Measurements from ENCODE around the gene ZNF654. TPM values are rescaled to one million over a fixed set of nuclear protein-coding genes. Genes with fewer than 3 reads are reported as not detected.

ZNF654 gene
- total RNA-seq, 1 donor from 2014 or later = 16.7 TPM

- Histone ChIP-seq H3K27me3 (no peaks in the 10 kb centered on the region), H3K4me3 (no peak overlapping the region), H3K27ac (no peak overlapping the region), H3K36me3 (no peaks in the 10 kb centered on the region), H3K4me1 (peaks cover 25% of the 10 kb centered on the region), H3K9me3 (no peaks in the 10 kb centered on the region)
- TF ChIP-seq POLR2A (IDR thresholded peaks at IDR 0.05) (no peak), POLR2AphosphoS5 (IDR thresholded peaks at IDR 0.05; ENCODE audit: insufficient read depth in 1 of 2, low read depth in 1 of 2) (no peak), CTCF (IDR thresholded peaks at IDR 0.05) (no peak)
- intact Hi-C loops (cut with DNase I) = no loop called here
- no peak for DNase-seq (ENCODE audit: extremely low spot score in 2 of 2)
Measured at GRCh38 chr3:88078932-88079331, 19.9 kb downstream of the ZNF654 start.

- TF ChIP-seq POLR2A (IDR thresholded peaks at IDR 0.05) (no peak), CTCF (IDR thresholded peaks at IDR 0.05) (no peak), POLR2AphosphoS5 (IDR thresholded peaks at IDR 0.05; ENCODE audit: insufficient read depth in 1 of 2, low read depth in 1 of 2) (no peak)
- H3K27me3 ChIP-seq = no peaks in the 10 kb centered on the region
Measured at GRCh38 chr3:88082854-88083253, 23.8 kb downstream of the ZNF654 start.

GRCh38 chr3:88084097-88084501, 25.0 kb downstream of the ZNF654 start:
- Histone ChIP-seq H3K27me3 (no peaks in the 10 kb centered on the region), H3K36me3 (no peaks in the 10 kb centered on the region), H3K4me1 (peaks cover 17% of the 10 kb centered on the region), H3K9me3 (no peaks in the 10 kb centered on the region), H3K27ac (no peak overlapping the region), H3K4me3 (no peak overlapping the region)
- intact Hi-C loops (cut with DNase I) = no loop called here
- no peak for DNase-seq (ENCODE audit: extremely low spot score in 2 of 2)
- TF ChIP-seq POLR2A (IDR thresholded peaks at IDR 0.05) (no peak), CTCF (IDR thresholded peaks at IDR 0.05) (no peak), POLR2AphosphoS5 (IDR thresholded peaks at IDR 0.05; ENCODE audit: insufficient read depth in 1 of 2, low read depth in 1 of 2) (no peak)

More at GRCh38 chr3:88082854-88083253, 23.8 kb downstream of the ZNF654 start:
- Histone ChIP-seq H3K4me3 (no peak overlapping the region), H3K9me3 (no peaks in the 10 kb centered on the region), H3K4me1 (peaks cover 18% of the 10 kb centered on the region), H3K36me3 (no peaks in the 10 kb centered on the region), H3K27ac (no peak overlapping the region)
- DNase-seq (ENCODE audit: extremely low spot score in 2 of 2) = no peak
- intact Hi-C loops (cut with DNase I) = no loop called here

GRCh38 chr3:88090681-88091080, 31.6 kb downstream of the ZNF654 start:
- no peak for DNase-seq (ENCODE audit: extremely low spot score in 2 of 2)
- Histone ChIP-seq H3K27me3 (no peaks in the 10 kb centered on the region), H3K4me3 (no peak overlapping the region), H3K9me3 (no peaks in the 10 kb centered on the region), H3K36me3 (peaks cover 0 to 17% of the 10 kb centered on the region in 2 donors), H3K4me1 (no peaks in the 10 kb centered on the region), H3K27ac (no peak overlapping the region)
- TF ChIP-seq POLR2A (IDR thresholded peaks at IDR 0.05) (no peak), CTCF (IDR thresholded peaks at IDR 0.05) (no peak), POLR2AphosphoS5 (IDR thresholded peaks at IDR 0.05; ENCODE audit: insufficient read depth in 1 of 2, low read depth in 1 of 2) (no peak)
- intact Hi-C loops (cut with DNase I) = no loop called here

GRCh38 chr3:88092270-88092669, 33.2 kb downstream of the ZNF654 start:
- DNase-seq (ENCODE audit: extremely low spot score in 2 of 2) = no peak
- H3K9me3 ChIP-seq = no peaks in the 10 kb centered on the region
- H3K4me1 ChIP-seq = no peaks in the 10 kb centered on the region
- H3K27me3 ChIP-seq = no peaks in the 10 kb centered on the region
- peaks cover 0 to 17% of the 10 kb centered on the region in 2 donors for H3K36me3 ChIP-seq
- H3K27ac ChIP-seq = no peak overlapping the region
- intact Hi-C loops (cut with DNase I) = no loop called here
- TF ChIP-seq CTCF (IDR thresholded peaks at IDR 0.05) (no peak), POLR2A (IDR thresholded peaks at IDR 0.05) (no peak), POLR2AphosphoS5 (IDR thresholded peaks at IDR 0.05; ENCODE audit: insufficient read depth in 1 of 2, low read depth in 1 of 2) (no peak)
- no peak overlapping the region for H3K4me3 ChIP-seq
